Measurements from ENCODE around the gene ARL4C. TPM values are rescaled to one million over a fixed set of nuclear protein-coding genes. Genes with fewer than 3 reads are reported as not detected.

The ARL4C gene
- polyA plus RNA-seq, 1 experiment, result 15.0 TPM

- TF ChIP-seq CTCF (IDR thresholded peaks at IDR 0.05; ENCODE audit: low read depth, low read length), result no peak
- H3K4me3 ChIP-seq (ENCODE audit: low read depth, low read length), result no peak overlapping the region
- no peaks in the 10 kb centered on the region for H3K27me3 ChIP-seq (ENCODE audit: control insufficient read depth, insufficient read depth, low read length)
- DNase-seq (ENCODE audit: low read depth, low spot score), result no peak
- H3K9me3 ChIP-seq (ENCODE audit: control insufficient read depth, insufficient read depth, low read length), result no peaks in the 10 kb centered on the region; the same call in 1 of the 2 replicates
- POLR2A ChIA-PET, result no interaction called here
- no peak overlapping the region for H3K27ac ChIP-seq (ENCODE audit: low read depth, low read length)
- CTCF ChIA-PET, result interaction anchor here (1.7 kb wide), 1 partner anchor 30 kb away, joined by 6 read pairs; no protein-coding TSS in a partner anchor
Measured at GRCh38 chr2:234514873-234515638, 18.2 kb upstream of the ARL4C start.

DNA sequence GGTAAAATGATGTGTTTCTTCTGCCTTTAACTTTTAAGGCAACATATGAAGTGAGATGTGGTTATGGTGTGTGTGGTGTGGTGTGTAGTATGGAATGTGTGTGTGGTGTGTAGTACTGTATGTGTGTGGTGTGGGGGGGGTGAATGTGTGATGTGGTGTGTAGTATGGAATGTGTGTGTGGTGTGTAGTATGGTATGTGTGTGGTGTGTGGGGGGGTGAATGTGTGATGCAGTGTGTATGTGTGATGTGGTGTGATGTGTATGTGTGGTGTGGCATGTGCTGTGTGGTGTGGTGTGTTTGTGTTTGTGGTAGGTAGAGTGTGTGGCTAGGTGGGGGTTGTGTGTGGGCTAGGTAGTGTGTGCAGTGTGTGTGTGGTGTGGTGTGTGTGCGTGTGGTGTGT lies 17.2 kb upstream of the ARL4C start:
- POLR2A ChIA-PET, result no interaction called here
- CTCF ChIA-PET, result no interaction called here
- Histone ChIP-seq H3K4me3 (ENCODE audit: low read depth, low read length) (no peak overlapping the region), H3K27ac (ENCODE audit: low read depth, low read length) (no peak overlapping the region), H3K9me3 (ENCODE audit: control insufficient read depth, insufficient read depth, low read length) (no peaks in the 10 kb centered on the region; the same call in 1 of the 2 replicates), H3K27me3 (ENCODE audit: control insufficient read depth, insufficient read depth, low read length) (peaks cover 3% of the 10 kb centered on the region)
- no peak for DNase-seq (ENCODE audit: low read depth, low spot score)
- no peak for TF ChIP-seq CTCF (IDR thresholded peaks at IDR 0.05; ENCODE audit: low read depth, low read length)

DNA sequence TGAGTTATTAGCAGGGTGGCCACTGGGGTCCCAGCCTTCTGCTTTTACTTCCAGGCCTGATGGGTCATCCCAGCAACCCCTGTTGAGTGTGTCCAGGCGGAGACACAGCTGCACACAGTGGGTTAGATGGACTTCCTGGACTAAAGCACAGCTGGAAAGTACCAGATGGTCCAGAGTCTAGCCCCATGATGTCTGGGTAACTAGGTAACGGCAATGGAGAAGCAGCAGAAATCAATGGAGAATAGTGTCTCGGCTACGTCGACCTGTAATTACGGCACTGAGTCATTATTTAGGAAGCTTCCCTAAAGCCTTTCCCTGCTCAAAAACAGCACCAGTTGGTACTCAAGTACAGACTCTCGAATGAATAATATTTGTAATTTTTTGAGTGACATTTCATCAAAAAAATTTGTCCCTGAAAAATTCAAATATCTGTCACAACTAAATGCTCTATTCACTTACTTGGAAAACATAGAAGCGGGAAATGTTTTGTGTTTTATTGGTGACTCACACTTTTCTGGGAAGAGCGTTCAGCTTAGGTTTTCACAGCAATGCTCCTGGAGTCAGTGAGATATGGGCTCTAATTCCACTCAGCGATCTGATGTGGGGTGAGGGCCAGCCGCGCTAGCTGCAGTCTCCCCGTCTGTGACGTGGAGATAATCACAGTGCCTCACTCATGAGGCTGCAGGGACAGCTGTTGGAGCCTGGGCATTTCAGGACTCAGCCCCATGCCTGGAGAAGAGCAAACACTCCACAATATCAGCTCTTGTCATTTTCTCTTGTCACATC lies 16.2 kb upstream of the ARL4C start:
- DNase-seq (ENCODE audit: low read depth, low spot score), result no peak
- no peak overlapping the region for H3K27ac ChIP-seq (ENCODE audit: low read depth, low read length)

DNA sequence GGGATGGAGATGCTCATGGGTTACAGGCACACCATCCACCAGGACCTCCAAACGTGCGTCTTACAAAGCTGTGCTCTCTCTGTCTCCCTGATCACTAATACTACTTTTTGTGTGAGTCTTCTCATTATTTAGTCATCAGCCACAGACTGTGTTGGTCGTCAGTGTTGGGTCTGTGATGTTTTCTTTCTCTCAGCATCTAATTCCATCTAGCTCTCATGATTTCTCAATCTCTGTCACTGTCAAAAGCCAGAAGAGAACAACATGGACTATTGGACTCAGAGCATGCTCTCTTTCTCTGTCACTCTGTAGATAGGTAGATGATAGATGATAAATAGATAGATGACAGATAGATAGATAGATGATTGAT lies 6.0 kb upstream of the ARL4C start:
- Histone ChIP-seq H3K27ac (ENCODE audit: low read depth, low read length) (no peak overlapping the region), H3K4me3 (ENCODE audit: low read depth, low read length) (no peak overlapping the region), H3K9me3 (ENCODE audit: control insufficient read depth, insufficient read depth, low read length) (no peaks in the 10 kb centered on the region), H3K27me3 (ENCODE audit: control insufficient read depth, insufficient read depth, low read length) (no peaks in the 10 kb centered on the region)
- no peak for TF ChIP-seq CTCF (IDR thresholded peaks at IDR 0.05; ENCODE audit: low read depth, low read length)
- DNase-seq (ENCODE audit: low read depth, low spot score), result no peak
- POLR2A ChIA-PET, result interaction anchor here (1.0 to 1.4 kb wide), 3 partner anchors 213 to 614 kb away, joined by 3 to 7 read pairs (median 4); no protein-coding TSS in a partner anchor
- CTCF ChIA-PET, result interaction anchor here (0.7 to 3.7 kb wide), 7 partner anchors 8 to 614 kb away, joined by 3 to 50 read pairs (median 4); no protein-coding TSS in a partner anchor

More for the DNA sequence above, 16.2 kb upstream of the ARL4C start:
- Histone ChIP-seq H3K27me3 (ENCODE audit: control insufficient read depth, insufficient read depth, low read length) (peaks cover 3% of the 10 kb centered on the region), H3K9me3 (ENCODE audit: control insufficient read depth, insufficient read depth, low read length) (no peaks in the 10 kb centered on the region; the same call in 1 of the 2 replicates), H3K4me3 (ENCODE audit: low read depth, low read length) (no peak overlapping the region)
- POLR2A ChIA-PET, result no interaction called here
- TF ChIP-seq CTCF (IDR thresholded peaks at IDR 0.05; ENCODE audit: low read depth, low read length), result no peak
- CTCF ChIA-PET, result interaction anchor here (0.6 to 1.1 kb wide), 3 partner anchors 11 to 604 kb away, joined by 3 to 4 read pairs (median 3); no protein-coding TSS in a partner anchor

Measured in AG04450 (cell line).